IMR-90 (cell line): ENCODE measurements around the gene RAPGEF5. TPM values are rescaled to one million over a fixed set of nuclear protein-coding genes. Genes with fewer than 3 reads are reported as not detected.

Experiments used
- ATAC-seq: fragments of 200-7000 bp; cut with Tn5 transposase; 2 replicates; pipeline ENCODE4 v1.9.1; 2020; ENCODE audit warnings: low read depth, mild to moderate bottlenecking, moderate library complexity
- BruUV-seq: library from RNA; stranded (reverse); fragments of 400-500 nt; replicated peaks from 2 replicates; lab custom pipeline; 2021; lab: Mats Ljungman, UMichigan
- CTCF ChIA-PET: fragments of 300-600 bp; formaldehyde crosslinking; extraction: SDS; loops from one replicate; lab custom pipeline; 2021; ENCODE audit warnings: antibody characterized with exemption; lab: Yijun Ruan, JAX
- POLR2A ChIA-PET: fragments of 300-600 bp; sonication (Branson Sonifier 250); formaldehyde crosslinking; loops from one replicate; lab custom pipeline; 2022; ENCODE audit warnings: antibody characterized with exemption; ENCODE audit not compliant: unreplicated experiment; lab: Charles Lee
- DNase-seq: peaks from one replicate; pipeline ENCODE4 v3.0.0; 2013
- H2AFZ ChIP-seq: replicated peaks from 2 replicates; pipeline ENCODE3; 2013; ENCODE audit warnings: low read length, mild to moderate bottlenecking; ENCODE audit not compliant: poor library complexity
- H2AK5ac ChIP-seq: 2 replicates; pipeline ENCODE4 v1.6.1; 2013; ENCODE audit warnings: low read depth, low read length, inconsistent platforms
- H2AK9ac ChIP-seq: replicated peaks from 2 replicates; pipeline ENCODE3; 2013; ENCODE audit warnings: mild to moderate bottlenecking, low read depth, low read length, moderate library complexity; ENCODE audit not compliant: poor library complexity
- H2BK120ac ChIP-seq: 2 replicates; pipeline ENCODE4 v1.6.1; 2013; ENCODE audit warnings: low read depth, low read length, inconsistent platforms
- H2BK15ac ChIP-seq: 3 replicates; pipeline ENCODE4 v1.6.1; 2013; ENCODE audit warnings: low read depth, low read length, inconsistent platforms
- H2BK20ac ChIP-seq: 2 replicates; pipeline ENCODE4 v1.6.1; 2013; ENCODE audit warnings: low read depth, mild to moderate bottlenecking, inconsistent platforms, low read length, moderate library complexity
- H2BK5ac ChIP-seq: 2 replicates; pipeline ENCODE4 v1.6.1; 2013; ENCODE audit warnings: mild to moderate bottlenecking, low read depth, low read length, inconsistent platforms; ENCODE audit not compliant: poor library complexity, severe bottlenecking
- H3K14ac ChIP-seq: replicated peaks from 2 replicates; pipeline ENCODE4 v1.6.1; 2013; ENCODE audit warnings: low read depth, low read length, inconsistent platforms
- H3K18ac ChIP-seq: 2 replicates; pipeline ENCODE4 v1.6.1; 2013; ENCODE audit warnings: low read depth, low read length, control low read depth
- H3K23ac ChIP-seq: 2 replicates; pipeline ENCODE4 v1.6.1; 2013; ENCODE audit warnings: low read depth, low read length, inconsistent platforms
- H3K27ac ChIP-seq: 2 replicates; pipeline ENCODE4 v1.5.1; 2013; ENCODE audit warnings: mild to moderate bottlenecking, control low read depth, low read length; ENCODE audit not compliant: insufficient read depth
- H3K27me3 ChIP-seq: 2 replicates; pipeline ENCODE4 v1.6.1; 2013; ENCODE audit warnings: low read length; ENCODE audit not compliant: control insufficient read depth, insufficient read depth
- H3K36me3 ChIP-seq: 2 replicates; pipeline ENCODE4 v1.6.1; 2013; ENCODE audit warnings: low read length, mixed read lengths; ENCODE audit not compliant: control insufficient read depth, insufficient read depth
- H3K4ac ChIP-seq: 2 replicates; pipeline ENCODE4 v1.6.1; 2013; ENCODE audit warnings: low read depth, low read length, inconsistent platforms
- H3K4me1 ChIP-seq: 2 replicates; pipeline ENCODE4 v1.6.1; 2013; ENCODE audit warnings: low read length, mixed read lengths; ENCODE audit not compliant: control insufficient read depth, insufficient read depth
- H3K4me2 ChIP-seq: 2 replicates; pipeline ENCODE4 v1.6.1; 2013; ENCODE audit warnings: low read depth, mild to moderate bottlenecking, control low read depth, low read length, moderate library complexity
- H3K4me3 ChIP-seq: 2 replicates; pipeline ENCODE4 v1.5.1; 2013; ENCODE audit warnings: low read depth, mild to moderate bottlenecking, control low read depth, low read length, moderate library complexity; ENCODE audit not compliant: insufficient read depth
- H3K56ac ChIP-seq: 2 replicates; pipeline ENCODE4 v1.6.1; 2013; ENCODE audit warnings: low read length, inconsistent platforms; ENCODE audit not compliant: insufficient read depth; ENCODE audit errors: extremely low read depth
- H3K79me1 ChIP-seq, 2 experiments: 2 replicates each; pipeline ENCODE4 v1.6.1; 2013; ENCODE audit warnings: low read length in 2 of 2, inconsistent platforms in 1 of 2, low read depth in 1 of 2
- H3K9ac ChIP-seq: 2 replicates; pipeline ENCODE4 v1.6.1; 2013; ENCODE audit warnings: low read depth, low read length, control low read depth
- H3K9me1 ChIP-seq: 2 replicates; pipeline ENCODE4 v1.6.1; 2013; ENCODE audit warnings: low read length, inconsistent platforms; ENCODE audit not compliant: insufficient read depth
- H3K9me3 ChIP-seq: 2 replicates; pipeline ENCODE4 v1.6.1; 2013; ENCODE audit warnings: low read length; ENCODE audit not compliant: control insufficient read depth, insufficient read depth
- H4K20me1 ChIP-seq: 2 replicates; pipeline ENCODE4 v1.6.1; 2013; ENCODE audit warnings: low read length, inconsistent platforms; ENCODE audit not compliant: insufficient read depth
- H4K5ac ChIP-seq: 2 replicates; pipeline ENCODE4 v1.6.1; 2013; ENCODE audit warnings: mild to moderate bottlenecking, low read depth, low read length, control low read depth
- H4K8ac ChIP-seq, 2 experiments: 2 replicates each; pipeline ENCODE4 v1.6.1; 2013; ENCODE audit warnings: low read depth in 2 of 2, low read length in 2 of 2, control low read depth in 1 of 2, inconsistent platforms in 1 of 2
- H4K91ac ChIP-seq: 2 replicates; pipeline ENCODE4 v1.6.1; 2013; ENCODE audit warnings: low read depth, low read length, inconsistent platforms; ENCODE audit not compliant: insufficient read depth
- BHLHE40 ChIP-seq: fragments of 150-350 bp; IDR thresholded peaks from 2 replicates; pipeline ENCODE4 v1.6.1; 2016; ENCODE audit warnings: mild to moderate bottlenecking, low read depth, low read length
- CEBPB ChIP-seq: IDR thresholded peaks from 2 replicates; pipeline ENCODE4 v1.6.1; 2012; ENCODE audit warnings: low read depth, low read length, improper control_type of control experiment
- CHD1 ChIP-seq: IDR thresholded peaks from 2 replicates; pipeline ENCODE4 v1.6.1; 2012; ENCODE audit warnings: low read depth, low read length, improper control_type of control experiment
- FOS ChIP-seq: fragments of 150-350 bp; IDR thresholded peaks from 2 replicates; pipeline ENCODE4 v1.6.1; 2016; ENCODE audit warnings: low read depth, low read length
- MAFK ChIP-seq: IDR thresholded peaks from 2 replicates; pipeline ENCODE4 v1.6.1; 2012; ENCODE audit warnings: low read depth, low read length, improper control_type of control experiment
- MAZ ChIP-seq: IDR thresholded peaks from 2 replicates; pipeline ENCODE4 v1.6.1; 2012; ENCODE audit warnings: low read depth, mild to moderate bottlenecking, low read length, improper control_type of control experiment, moderate library complexity, borderline replicate concordance
- MXI1 ChIP-seq: IDR thresholded peaks from 2 replicates; pipeline ENCODE4 v1.6.1; 2012; ENCODE audit warnings: low read depth, mild to moderate bottlenecking, low read length, moderate library complexity, borderline replicate concordance
- NFE2L2 ChIP-seq: fragments of 150-350 bp; IDR thresholded peaks from 2 replicates; pipeline ENCODE4 v1.6.1; 2016; ENCODE audit warnings: low read depth, mild to moderate bottlenecking, low read length
- POLR2A ChIP-seq: IDR thresholded peaks from 2 replicates; pipeline ENCODE4 v1.6.1; 2012; ENCODE audit warnings: mild to moderate bottlenecking, low read depth, low read length
- RAD21 ChIP-seq: IDR thresholded peaks from 2 replicates; pipeline ENCODE4 v1.6.1; 2012; ENCODE audit warnings: low read length, improper control_type of control experiment
- RCOR1 ChIP-seq: IDR thresholded peaks from 2 replicates; pipeline ENCODE4 v1.6.1; 2012; ENCODE audit warnings: mild to moderate bottlenecking, low read length, improper control_type of control experiment; ENCODE audit not compliant: insufficient replicate concordance
- SMC3 ChIP-seq: fragments of 150-350 bp; IDR thresholded peaks from 2 replicates; pipeline ENCODE4 v1.6.1; 2016; ENCODE audit warnings: low read depth, mild to moderate bottlenecking, antibody characterized with exemption, low read length, moderate library complexity
- WGBS, 2 experiments: methylation state at CpG; one replicate each; pipeline versions ENCODE4 v1.1.5 to v1.1.7; 2013; ENCODE audit warnings: missing lambda C conversion rate in 2 of 2; ENCODE audit not compliant: insufficient read length in 1 of 2; ENCODE audit errors: extremely low coverage in 2 of 2; 5-methylcytosine and 5-hydroxymethylcytosine counted together
- dilution Hi-C: fragments of 300-500 bp; cut with HindIII; formaldehyde crosslinking; loops from one replicate; pipeline ENCODE4 v1.14.3; 2018; ENCODE audit warnings: low sequenced_read_pairs; ENCODE audit not compliant: unreplicated experiment
- in situ Hi-C: fragments of 300-500 bp; cut with MboI; formaldehyde crosslinking; loops from 3 replicates; pipeline ENCODE4 v1.14.3; 2019; ENCODE audit warnings: low sequenced_read_pairs, inconsistent platforms, mixed read lengths
- intact Hi-C: fragments of 100-400 bp; cut with micrococcal nuclease; formaldehyde crosslinking; loops from 2 replicates; pipeline ENCODE4 v1.10.0; 2022
- polyA plus RNA-seq, 3 experiments: library from polyadenylated mRNA; depleted of rRNA; stranded (reverse); fragments of >200 nt; gene quantifications; 2 replicates each; pipeline ENCODE4 v1.2.3, GENCODE V29; 2012; ENCODE audit warnings: low replicate concordance in 1 of 3
- total RNA-seq: library from RNA; depleted of rRNA; stranded (reverse); fragments of >200 nt; gene quantifications from 2 replicates; pipeline ENCODE4 v1.2.3, GENCODE V29; 2012
- TF ChIP-seq, protein P1 (sequence below): fragments of 150-350 bp; IDR thresholded peaks from 2 replicates; pipeline ENCODE4 v1.6.1; 2016; ENCODE audit warnings: low read depth, mild to moderate bottlenecking, low read length, moderate library complexity, borderline replicate concordance
- TF ChIP-seq, protein P2 (sequence below): fragments of 150-350 bp; IDR thresholded peaks from 2 replicates; pipeline ENCODE4 v1.6.1; 2017; ENCODE audit warnings: mild to moderate bottlenecking, antibody characterized with exemption, low read length, low read depth
- TF ChIP-seq, protein P3 (sequence below): conservative IDR thresholded peaks from 2 replicates; pipeline ENCODE4 v1.5.1; 2012; ENCODE audit warnings: mild to moderate bottlenecking, low read depth, low read length, improper control_type of control experiment

RAPGEF5 gene
- total and polyA plus RNA-seq, 2 of the 4 experiments (the other 2 are of a cell fraction): 0.05 to 0.18 TPM

DNA sequence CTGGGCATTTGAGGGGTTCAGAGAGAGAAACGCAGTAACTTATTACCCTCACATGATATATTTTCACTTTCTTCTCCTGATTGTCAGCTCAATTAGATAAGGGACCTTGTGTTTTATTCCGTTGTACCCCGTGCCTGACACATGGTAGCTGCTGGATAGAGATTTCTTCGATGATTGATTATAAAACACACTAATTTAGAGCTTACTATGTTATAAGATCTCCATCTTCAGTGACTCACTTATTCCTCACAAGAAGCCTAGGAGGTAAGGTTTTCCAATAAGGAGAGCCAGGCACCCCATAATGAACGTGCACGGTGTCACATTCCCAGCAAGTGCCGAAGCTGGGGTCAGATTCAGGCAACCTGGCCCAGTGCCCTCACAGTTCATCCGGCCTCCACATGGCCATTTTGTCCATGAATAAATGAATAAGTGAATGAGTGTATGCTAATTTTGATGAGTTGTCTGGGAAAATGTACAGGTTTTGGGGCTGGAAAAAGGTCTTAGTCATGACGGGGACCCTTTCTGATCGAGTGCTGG, 273.2 kb downstream of the RAPGEF5 start:
- Histone ChIP-seq H4K5ac (peak overlapping the region; percentile 43), H4K91ac (peak overlapping the region; percentile 58; the same call in 1 of the 2 replicates), H2BK120ac (peak overlapping the region; percentile 38; the same call in 1 of the 2 replicates), H3K4me1 (no peaks in the 10 kb centered on the region), H3K4ac (0 out of 2 replicates have a peak overlapping the region, but pooled peaks have one; percentile 40), H3K18ac (0 out of 2 replicates have a peak overlapping the region, but pooled peaks have one; percentile 25), H3K9ac (peak overlapping the region; percentile 67), H2BK20ac (no peak overlapping the region), H3K27me3 (peaks cover 2% of the 10 kb centered on the region; the same call in 1 of the 2 replicates), H3K4me2 (peak overlapping the region; percentile 94), H2AK5ac (no peak overlapping the region), H3K9me3 (no peaks in the 10 kb centered on the region), H3K23ac (no peak overlapping the region), H2BK5ac (no peak overlapping the region), H3K27ac (peak overlapping the region; percentile 1), H3K56ac (0 out of 2 replicates have a peak overlapping the region, but pooled peaks have one; percentile 52), H3K4me3 (peak overlapping the region; percentile 70), H3K14ac (peak overlapping the region; percentile 41; the same call in 1 of the 2 replicates), H3K36me3 (no peaks in the 10 kb centered on the region), H4K20me1 (no peaks in the 10 kb centered on the region), H2AK9ac (no peak overlapping the region), H3K79me1 (no peaks in the 10 kb centered on the region), H4K8ac (peak overlapping the region; percentile 32 to 69), H2AFZ (peak overlapping the region; percentile 96), H2BK15ac (no peak overlapping the region), H3K9me1 (no peaks in the 10 kb centered on the region)
- BruUV-seq: no TSS peak
- dilution Hi-C loops (no loop called here), in situ Hi-C loops (no loop called here), intact Hi-C loops (loop anchor here (2.0 to 5.0 kb wide), 3 partner anchors 576 to 1306 kb away; no protein-coding TSS in a partner anchor)
- ChIA-PET POLR2A (interaction anchor here (0.6 to 0.7 kb wide), 2 partner anchors 538 to 740 kb away, joined by 3 to 19 read pairs; no protein-coding TSS in a partner anchor), CTCF (interaction anchor here (0.6 to 1.9 kb wide), 9 partner anchors 9 to 115 kb away, joined by 3 to 6 read pairs (median 4); no protein-coding TSS in a partner anchor)
- DNase-seq: no peak
- no peak for ATAC-seq
- 50% methylated on average over 2 of the region's 10 CpGs; no CpG with 5 or more reads in 1 of the 2 experiments for WGBS, 2 experiments
- TF ChIP-seq, protein P1, sequence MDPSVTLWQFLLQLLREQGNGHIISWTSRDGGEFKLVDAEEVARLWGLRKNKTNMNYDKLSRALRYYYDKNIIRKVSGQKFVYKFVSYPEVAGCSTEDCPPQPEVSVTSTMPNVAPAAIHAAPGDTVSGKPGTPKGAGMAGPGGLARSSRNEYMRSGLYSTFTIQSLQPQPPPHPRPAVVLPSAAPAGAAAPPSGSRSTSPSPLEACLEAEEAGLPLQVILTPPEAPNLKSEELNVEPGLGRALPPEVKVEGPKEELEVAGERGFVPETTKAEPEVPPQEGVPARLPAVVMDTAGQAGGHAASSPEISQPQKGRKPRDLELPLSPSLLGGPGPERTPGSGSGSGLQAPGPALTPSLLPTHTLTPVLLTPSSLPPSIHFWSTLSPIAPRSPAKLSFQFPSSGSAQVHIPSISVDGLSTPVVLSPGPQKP: no peak
- TF ChIP-seq FOS (no peak), RCOR1 (no peak), RAD21 (no peak), SMC3 (no peak), NFE2L2 (no peak), MXI1 (no peak), MAZ (no peak), MAFK (no peak), POLR2A (no peak), CHD1 (no peak), CEBPB (no peak), BHLHE40 (no peak)
- TF ChIP-seq, protein P2, sequence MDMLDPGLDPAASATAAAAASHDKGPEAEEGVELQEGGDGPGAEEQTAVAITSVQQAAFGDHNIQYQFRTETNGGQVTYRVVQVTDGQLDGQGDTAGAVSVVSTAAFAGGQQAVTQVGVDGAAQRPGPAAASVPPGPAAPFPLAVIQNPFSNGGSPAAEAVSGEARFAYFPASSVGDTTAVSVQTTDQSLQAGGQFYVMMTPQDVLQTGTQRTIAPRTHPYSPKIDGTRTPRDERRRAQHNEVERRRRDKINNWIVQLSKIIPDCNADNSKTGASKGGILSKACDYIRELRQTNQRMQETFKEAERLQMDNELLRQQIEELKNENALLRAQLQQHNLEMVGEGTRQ: no peak
- TF ChIP-seq, protein P3, sequence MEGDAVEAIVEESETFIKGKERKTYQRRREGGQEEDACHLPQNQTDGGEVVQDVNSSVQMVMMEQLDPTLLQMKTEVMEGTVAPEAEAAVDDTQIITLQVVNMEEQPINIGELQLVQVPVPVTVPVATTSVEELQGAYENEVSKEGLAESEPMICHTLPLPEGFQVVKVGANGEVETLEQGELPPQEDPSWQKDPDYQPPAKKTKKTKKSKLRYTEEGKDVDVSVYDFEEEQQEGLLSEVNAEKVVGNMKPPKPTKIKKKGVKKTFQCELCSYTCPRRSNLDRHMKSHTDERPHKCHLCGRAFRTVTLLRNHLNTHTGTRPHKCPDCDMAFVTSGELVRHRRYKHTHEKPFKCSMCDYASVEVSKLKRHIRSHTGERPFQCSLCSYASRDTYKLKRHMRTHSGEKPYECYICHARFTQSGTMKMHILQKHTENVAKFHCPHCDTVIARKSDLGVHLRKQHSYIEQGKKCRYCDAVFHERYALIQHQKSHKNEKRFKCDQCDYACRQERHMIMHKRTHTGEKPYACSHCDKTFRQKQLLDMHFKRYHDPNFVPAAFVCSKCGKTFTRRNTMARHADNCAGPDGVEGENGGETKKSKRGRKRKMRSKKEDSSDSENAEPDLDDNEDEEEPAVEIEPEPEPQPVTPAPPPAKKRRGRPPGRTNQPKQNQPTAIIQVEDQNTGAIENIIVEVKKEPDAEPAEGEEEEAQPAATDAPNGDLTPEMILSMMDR: no peak
